Sciatic nerve (tissue), 2 donors: ENCODE results near the gene GAST. TPM values are rescaled to one million over a fixed set of nuclear protein-coding genes. Genes with fewer than 3 reads are reported as not detected.
"Not testable (repeated sequence)": the region's sequence is repeated elsewhere in the genome, so short reads cannot be mapped to it uniquely, and the experiment has no call there.

Experiments used
- ATAC-seq: fragments of 200-7000 bp; cut with Tn5 transposase; one replicate; pipeline ENCODE4 v1.9.1; 2020; ENCODE audit warnings: mild to moderate bottlenecking, moderate library complexity
- DNase-seq: peaks from one replicate; pipeline ENCODE4 v3.0.0-alpha.2; 2020; ENCODE audit warnings: low spot score
- intact Hi-C: fragments of 100-400 bp; cut with DNase I; formaldehyde crosslinking; loops from one replicate; pipeline ENCODE4 v1.14.2; 2022
- total RNA-seq: library from RNA; stranded (reverse); fragmentation: NEBNext Ultra II Directional; extraction: Animal tissue kit (Norgen Biotek cat#: 25700); gene quantifications from one replicate; pipeline ENCODE4 v1.2.1, GENCODE V29; 2021
- donor health status: DM: no; HTN: no; CAD: no.
- donor health status: DM: no; HTN: no; CAD: no.

The GAST gene
- total RNA-seq, 1 donor from 2014 or later: not detected

- intact Hi-C loops: no loop called here
- ATAC-seq (no peak), DNase-seq (no peak)
Measured at GRCh38 chr17:41681776-41682175, 30.4 kb upstream of the GAST start.

- ATAC-seq (no peak), DNase-seq (no peak)
- intact Hi-C loops: no loop called here
Measured at GRCh38 chr17:41682631-41683030, 29.5 kb upstream of the GAST start.

- intact Hi-C loops: no loop called here
- DNase-seq (no peak), ATAC-seq (peak; percentile 27)
Measured at GRCh38 chr17:41683441-41684007, 28.6 kb upstream of the GAST start.

- intact Hi-C loops: no loop called here
- DNase-seq (no peak), ATAC-seq (no peak)
Measured at GRCh38 chr17:41684035-41684434, 28.1 kb upstream of the GAST start.

- DNase-seq, ATAC-seq, intact Hi-C loops: not testable (repeated sequence)
Measured at GRCh38 chr17:41685753-41686152, 26.4 kb upstream of the GAST start.

GRCh38 chr17:41686281-41686680 lies 25.9 kb upstream of the GAST start:
- DNase-seq: no peak
- no peak for ATAC-seq
- intact Hi-C loops: no loop called here

- ATAC-seq (no peak), DNase-seq (peak; percentile 81)
- intact Hi-C loops: no loop called here
Measured at GRCh38 chr17:41687828-41688640, 24.1 kb upstream of the GAST start.

- intact Hi-C loops: no loop called here
Measured at GRCh38 chr17:41688641-41689496, 23.3 kb upstream of the GAST start, which contains the start of gene EIF1. Gene EIF1, plus strand, starts transcription at chr17:41688885. Its CDS starts 154 bp downstream, at chr17:41689039.

GRCh38 chr17:41689497-41690299 lies 22.4 kb upstream of the GAST start:
- ATAC-seq (no peak), DNase-seq (no peak)
- intact Hi-C loops: no loop called here

More at GRCh38 chr17:41688641-41689496, 23.3 kb upstream of the GAST start, which contains the start of gene EIF1:
- DNase-seq (peak; percentile 100), ATAC-seq (peak; percentile 96)

- ATAC-seq: no peak
- DNase-seq: no peak
- intact Hi-C loops: no loop called here
Measured at GRCh38 chr17:41690497-41690896, 21.6 kb upstream of the GAST start.

- ATAC-seq: no peak
- no peak for DNase-seq
- intact Hi-C loops: no loop called here
Measured at GRCh38 chr17:41691031-41691777, 20.9 kb upstream of the GAST start.

- DNase-seq: no peak
- intact Hi-C loops: no loop called here
- no peak for ATAC-seq
Measured at GRCh38 chr17:41692722-41693521, 19.2 kb upstream of the GAST start.

- ATAC-seq: no peak
- no peak for DNase-seq
- intact Hi-C loops: no loop called here
Measured at GRCh38 chr17:41695134-41695661, 16.9 kb upstream of the GAST start.

GRCh38 chr17:41695954-41696757 lies 16.0 kb upstream of the GAST start:
- DNase-seq (peak; percentile 83), ATAC-seq (peak; percentile 44)
- intact Hi-C loops: no loop called here

GRCh38 chr17:41697122-41697962 lies 14.8 kb upstream of the GAST start:
- ATAC-seq: peak; percentile 95
- intact Hi-C loops: no loop called here
- DNase-seq: peak; percentile 77
